WERI-Rb-1 (cell line): ENCODE results near the gene TBC1D2B.
A peak's percentile ranks its signal among the peaks of the same experiment; 100 is the strongest.
"Not testable (repeated sequence)": the region's sequence is repeated elsewhere in the genome, so short reads cannot be mapped to it uniquely, and the experiment has no call there.

ENCODE experiments used
- DNase-seq: peaks from one replicate; pipeline ENCODE4 v3.0.0-alpha.2; 2020
- H3K27ac ChIP-seq: fragments of 250-450 bp; sonication (Bioruptor Pico); 2 replicates; pipeline ENCODE4 v1.5.1; 2020; ENCODE audit warnings: mild to moderate bottlenecking, moderate library complexity
- H3K27me3 ChIP-seq: fragments of 250-450 bp; sonication (Bioruptor Pico); 2 replicates; pipeline ENCODE4 v1.5.1; 2021; ENCODE audit warnings: mild to moderate bottlenecking, low read depth, moderate library complexity; ENCODE audit not compliant: insufficient read depth, severe bottlenecking
- H3K36me3 ChIP-seq: fragments of 250-450 bp; sonication (Bioruptor Pico); 2 replicates; pipeline ENCODE4 v1.5.1; 2020; ENCODE audit warnings: mild to moderate bottlenecking, moderate library complexity
- H3K4me3 ChIP-seq: 2 replicates; pipeline ENCODE4 v1.5.1; 2011; ENCODE audit warnings: low read depth, mild to moderate bottlenecking, control low read depth, low read length
- H3K9me3 ChIP-seq: fragments of 250-450 bp; sonication (Bioruptor Pico); 2 replicates; pipeline ENCODE4 v1.5.1; 2021; ENCODE audit warnings: mild to moderate bottlenecking, moderate library complexity; ENCODE audit not compliant: severe bottlenecking
- CTCF ChIP-seq: IDR thresholded peaks from 2 replicates; pipeline ENCODE4 v1.5.1; 2011; ENCODE audit warnings: low read depth, mild to moderate bottlenecking, control low read depth, inconsistent platforms, low read length

The TBC1D2B gene

DNA sequence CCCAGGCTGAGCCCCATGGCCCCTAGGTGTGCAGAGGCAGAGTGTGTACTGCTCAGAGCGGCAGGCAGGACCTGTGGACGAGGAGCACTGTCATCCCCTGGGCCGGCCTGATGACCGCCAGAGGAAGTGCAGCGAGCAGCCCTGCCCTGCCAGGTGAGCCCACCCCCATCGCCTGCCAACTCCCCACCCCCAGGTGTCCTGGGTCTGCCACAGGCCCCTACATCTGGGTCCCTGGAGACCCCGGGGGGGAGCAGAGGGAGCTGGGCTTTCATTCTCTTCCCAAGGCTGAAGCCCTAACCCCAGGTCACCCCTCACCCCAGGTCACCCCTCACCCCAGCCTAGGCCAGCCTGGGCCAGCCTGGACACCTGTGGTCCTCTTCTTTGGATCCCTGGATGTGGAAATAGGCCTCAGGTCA lies 93.1 kb downstream of the TBC1D2B start:
- no peak for DNase-seq
- no peaks in the 10 kb centered on the region for H3K27me3 ChIP-seq
- H3K9me3 ChIP-seq = no peaks in the 10 kb centered on the region
- no peaks in the 10 kb centered on the region for H3K36me3 ChIP-seq
- no peak overlapping the region for H3K27ac ChIP-seq
- no peak overlapping the region for H3K4me3 ChIP-seq
- TF ChIP-seq CTCF = no peak

GRCh38 chr15:77983708-77984445 lies 93.6 kb downstream of the TBC1D2B start:
- TF ChIP-seq CTCF = peak; percentile 46
- no peaks in the 10 kb centered on the region for H3K27me3 ChIP-seq
- no peak overlapping the region for H3K4me3 ChIP-seq
- peak; percentile 33 for DNase-seq
- no peaks in the 10 kb centered on the region for H3K36me3 ChIP-seq
- no peak overlapping the region for H3K27ac ChIP-seq
- no peaks in the 10 kb centered on the region for H3K9me3 ChIP-seq

GRCh38 chr15:77983091-77983707 lies 94.3 kb downstream of the TBC1D2B start:
- no peaks in the 10 kb centered on the region for H3K27me3 ChIP-seq
- no peak overlapping the region for H3K27ac ChIP-seq
- no peak for TF ChIP-seq CTCF
- no peaks in the 10 kb centered on the region for H3K9me3 ChIP-seq
- H3K36me3 ChIP-seq = no peaks in the 10 kb centered on the region
- H3K4me3 ChIP-seq = no peak overlapping the region
- no peak for DNase-seq

DNA sequence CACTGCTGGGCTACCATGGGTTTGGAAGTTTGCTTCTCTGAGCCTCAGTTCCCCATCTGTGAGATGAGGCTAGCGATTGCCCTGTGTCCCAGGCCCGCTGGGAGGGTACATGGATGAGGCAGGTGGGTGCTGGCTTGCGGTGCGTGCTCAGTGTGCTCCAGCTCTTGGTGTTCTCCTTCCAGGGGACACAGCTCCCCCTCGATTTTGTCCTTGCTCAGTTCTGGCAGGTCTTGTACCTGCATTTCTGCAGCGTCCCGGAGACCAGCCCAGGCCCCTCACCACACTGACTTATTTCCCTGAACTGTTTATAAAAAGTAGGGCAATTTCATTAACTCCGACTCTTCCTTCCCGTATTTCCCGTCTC lies 95.4 kb downstream of the TBC1D2B start:
- TF ChIP-seq CTCF = no peak
- no peak for DNase-seq
- Histone ChIP-seq H3K9me3 (no peaks in the 10 kb centered on the region), H3K27ac (no peak overlapping the region), H3K36me3 (no peaks in the 10 kb centered on the region), H3K27me3 (no peaks in the 10 kb centered on the region), H3K4me3 (no peak overlapping the region)

- H3K36me3 ChIP-seq = no peaks in the 10 kb centered on the region
- DNase-seq = no peak
- H3K27me3 ChIP-seq = no peaks in the 10 kb centered on the region
- H3K4me3 ChIP-seq = no peak overlapping the region
- no peak overlapping the region for H3K27ac ChIP-seq
- TF ChIP-seq CTCF = no peak
- no peaks in the 10 kb centered on the region for H3K9me3 ChIP-seq
These were observed 96.0 kb downstream of the TBC1D2B start for GRCh38 chr15:77981281-77982126.

DNA sequence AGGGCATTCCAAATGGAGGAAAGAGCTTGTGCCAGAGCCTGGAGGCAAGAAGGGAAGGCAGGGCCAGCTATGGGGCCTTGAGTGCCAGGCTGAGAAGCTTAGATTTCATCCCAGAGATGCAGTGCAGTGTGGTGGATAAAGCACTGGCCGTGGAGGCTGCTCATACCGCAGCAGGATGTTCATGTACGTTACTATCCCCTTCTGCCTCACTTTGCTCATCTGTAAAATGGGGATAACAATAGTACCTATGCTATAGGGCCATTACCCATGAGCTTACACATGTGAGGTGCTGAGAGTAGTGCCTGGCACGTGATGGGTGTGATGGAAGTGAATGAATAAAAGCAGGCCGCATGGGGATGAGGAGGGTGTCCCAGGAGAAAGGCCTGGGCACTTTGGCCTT lies 96.8 kb downstream of the TBC1D2B start:
- not testable (repeated sequence) for H3K27me3 ChIP-seq, H3K4me3 ChIP-seq, H3K36me3 ChIP-seq, H3K27ac ChIP-seq, DNase-seq, H3K9me3 ChIP-seq
